Glutamatergic neuron (in vitro differentiated cells): ENCODE measurements around the gene SPECC1. TPM values are rescaled to one million over a fixed set of nuclear protein-coding genes. Genes with fewer than 3 reads are reported as not detected.

Source experiments
- DNase-seq: peaks from one replicate; pipeline ENCODE4 v3.0.0; 2022
- H3K27ac Mint-ChIP-seq: one replicate; pipeline ENCODE4 v1.8.0; 2020; ENCODE audit warnings: mild to moderate bottlenecking, mixed read lengths, inconsistent platforms; ENCODE audit not compliant: unreplicated experiment
- H3K27me3 Mint-ChIP-seq: one replicate; pipeline ENCODE4 v1.8.0; 2020; ENCODE audit warnings: mild to moderate bottlenecking, moderate library complexity, mixed read lengths, inconsistent platforms; ENCODE audit not compliant: unreplicated experiment
- H3K36me3 Mint-ChIP-seq: one replicate; pipeline ENCODE4 v1.8.0; 2020; ENCODE audit warnings: mild to moderate bottlenecking, mixed read lengths, inconsistent platforms; ENCODE audit not compliant: unreplicated experiment
- H3K4me1 Mint-ChIP-seq: one replicate; pipeline ENCODE4 v1.8.0; 2020; ENCODE audit warnings: mild to moderate bottlenecking, low read depth, mixed read lengths, inconsistent platforms; ENCODE audit not compliant: unreplicated experiment
- H3K4me3 Mint-ChIP-seq: one replicate; pipeline ENCODE4 v1.8.0; 2020; ENCODE audit warnings: mild to moderate bottlenecking, mixed read lengths, inconsistent platforms; ENCODE audit not compliant: unreplicated experiment
- H3K9me3 Mint-ChIP-seq: one replicate; pipeline ENCODE4 v1.8.0; 2020; ENCODE audit warnings: mild to moderate bottlenecking, moderate library complexity, mixed read lengths, inconsistent platforms; ENCODE audit not compliant: unreplicated experiment
- CTCF ChIP-seq: fragments of 200-600 bp; sonication (generic); IDR thresholded peaks from one replicate; pipeline ENCODE4 v1.5.0; 2021; ENCODE audit not compliant: partially characterized antibody, unreplicated experiment
- total RNA-seq: library from RNA; stranded (reverse); fragmentation: NEBNext Ultra II Directional; extraction: Animal tissue kit (Norgen Biotek cat#: 25700); gene quantifications from one replicate; pipeline ENCODE4 v1.2.1, GENCODE V29; 2021; ENCODE audit not compliant: unreplicated experiment

SPECC1 gene
- total RNA-seq, 1 donor from 2014 or later, result 60.6 TPM

- no peak for TF ChIP-seq CTCF
- Mint-ChIP-seq H3K4me1 (peaks cover 12% of the 10 kb centered on the region), H3K27me3 (peaks cover 3% of the 10 kb centered on the region), H3K27ac (peak overlapping the region; percentile 85), H3K36me3 (peaks cover 10% of the 10 kb centered on the region), H3K9me3 (peaks cover 10% of the 10 kb centered on the region), H3K4me3 (no peak overlapping the region)
- DNase-seq, result no peak
Observed at GRCh38 chr17:20084621-20085282, 75.6 kb downstream of the SPECC1 start.

GRCh38 chr17:20085283-20085845 is 76.2 kb downstream of the SPECC1 start:
- Mint-ChIP-seq H3K36me3 (peaks cover 6% of the 10 kb centered on the region), H3K27ac (peak overlapping the region; percentile 85), H3K4me3 (no peak overlapping the region), H3K4me1 (peaks cover 10% of the 10 kb centered on the region), H3K9me3 (peaks cover 6% of the 10 kb centered on the region), H3K27me3 (peaks cover 3% of the 10 kb centered on the region)
- DNase-seq, result no peak
- TF ChIP-seq CTCF, result no peak

- no peak for TF ChIP-seq CTCF
- H3K4me1 Mint-ChIP-seq, result peaks cover 10% of the 10 kb centered on the region
- no peak overlapping the region for H3K4me3 Mint-ChIP-seq
- no peaks in the 10 kb centered on the region for H3K27me3 Mint-ChIP-seq
- peaks cover 5% of the 10 kb centered on the region for H3K9me3 Mint-ChIP-seq
- peaks cover 6% of the 10 kb centered on the region for H3K36me3 Mint-ChIP-seq
- H3K27ac Mint-ChIP-seq, result no peak overlapping the region
- no peak for DNase-seq
Observed at GRCh38 chr17:20086416-20087076, 77.4 kb downstream of the SPECC1 start.

GRCh38 chr17:20087538-20088250 is 78.5 kb downstream of the SPECC1 start:
- H3K27ac Mint-ChIP-seq, result no peak overlapping the region
- peaks cover 5% of the 10 kb centered on the region for H3K9me3 Mint-ChIP-seq
- H3K4me1 Mint-ChIP-seq, result peaks cover 12% of the 10 kb centered on the region
- H3K36me3 Mint-ChIP-seq, result peaks cover 6% of the 10 kb centered on the region
- DNase-seq, result no peak
- no peak overlapping the region for H3K4me3 Mint-ChIP-seq
- no peaks in the 10 kb centered on the region for H3K27me3 Mint-ChIP-seq
- no peak for TF ChIP-seq CTCF
